ENCODE measurements around the gene ATG4D. TPM values are rescaled to one million over a fixed set of nuclear protein-coding genes. Genes with fewer than 3 reads are reported as not detected.
"Not testable (repeated sequence)": the region's sequence is repeated elsewhere in the genome, so short reads cannot be mapped to it uniquely, and the experiment has no call there.

The ATG4D gene
- total RNA-seq, 1 donor from 2014 or later, result 30.3 TPM

DNA sequence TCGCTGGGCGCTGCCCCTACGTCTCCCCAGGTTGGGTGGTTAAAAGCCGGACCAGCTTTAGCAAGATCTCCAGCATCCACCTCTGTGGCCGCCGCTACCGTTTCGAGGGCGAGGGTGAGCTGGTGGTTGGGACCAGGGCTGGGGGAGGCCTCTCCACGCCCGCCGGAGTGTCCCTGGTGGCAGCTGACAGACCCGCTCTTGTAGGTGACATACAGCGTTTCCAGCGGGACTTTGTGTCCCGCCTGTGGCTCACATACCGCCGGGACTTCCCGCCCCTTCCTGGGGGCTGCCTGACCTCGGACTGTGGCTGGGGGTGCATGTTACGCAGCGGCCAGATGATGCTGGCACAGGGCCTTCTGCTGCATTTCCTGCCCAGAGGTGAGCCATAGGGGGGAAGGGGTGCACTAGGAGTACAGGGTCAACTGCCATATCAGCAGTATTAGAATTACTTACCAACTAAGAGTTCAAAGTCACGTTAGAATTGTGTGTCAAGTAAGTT is 1.1 kb downstream of the ATG4D start:
- no peak for TF ChIP-seq CTCF (IDR thresholded peaks at IDR 0.05; ENCODE audit: insufficient read depth, low read length, severe bottlenecking)
- DNase-seq (ENCODE audit: low read depth), result no peak
- Histone ChIP-seq H3K27me3 (ENCODE audit: control insufficient read depth, insufficient read depth, low read length) (no peaks in the 10 kb centered on the region), H3K36me3 (ENCODE audit: control insufficient read depth, insufficient read depth, low read length) (peaks cover 21% of the 10 kb centered on the region), H3K4me3 (ENCODE audit: low read depth, low read length) (peak overlapping the region; percentile 48)
- no peak for FAIRE-seq

- TF ChIP-seq CTCF (IDR thresholded peaks at IDR 0.05; ENCODE audit: insufficient read depth, low read length, severe bottlenecking), result no peak
- DNase-seq (ENCODE audit: low read depth) (no peak), FAIRE-seq (no peak)
- H3K27me3 ChIP-seq (ENCODE audit: control insufficient read depth, insufficient read depth, low read length), result no peaks in the 10 kb centered on the region
- H3K36me3 ChIP-seq (ENCODE audit: control insufficient read depth, insufficient read depth, low read length), result peaks cover 25% of the 10 kb centered on the region
- no peak overlapping the region for H3K4me3 ChIP-seq (ENCODE audit: low read depth, low read length)
Measured at GRCh38 chr19:10546817-10547216, 3.1 kb downstream of the ATG4D start.

- no peaks in the 10 kb centered on the region for H3K27me3 ChIP-seq (ENCODE audit: control insufficient read depth, insufficient read depth, low read length)
- no peak for FAIRE-seq
- no peak for DNase-seq (ENCODE audit: low read depth)
- no peak overlapping the region for H3K4me3 ChIP-seq (ENCODE audit: low read depth, low read length)
- no peak for TF ChIP-seq CTCF (IDR thresholded peaks at IDR 0.05; ENCODE audit: insufficient read depth, low read length, severe bottlenecking)
- H3K36me3 ChIP-seq (ENCODE audit: control insufficient read depth, insufficient read depth, low read length), result peaks cover 34% of the 10 kb centered on the region
Measured at GRCh38 chr19:10548746-10549276, 5.1 kb downstream of the ATG4D start.

DNA sequence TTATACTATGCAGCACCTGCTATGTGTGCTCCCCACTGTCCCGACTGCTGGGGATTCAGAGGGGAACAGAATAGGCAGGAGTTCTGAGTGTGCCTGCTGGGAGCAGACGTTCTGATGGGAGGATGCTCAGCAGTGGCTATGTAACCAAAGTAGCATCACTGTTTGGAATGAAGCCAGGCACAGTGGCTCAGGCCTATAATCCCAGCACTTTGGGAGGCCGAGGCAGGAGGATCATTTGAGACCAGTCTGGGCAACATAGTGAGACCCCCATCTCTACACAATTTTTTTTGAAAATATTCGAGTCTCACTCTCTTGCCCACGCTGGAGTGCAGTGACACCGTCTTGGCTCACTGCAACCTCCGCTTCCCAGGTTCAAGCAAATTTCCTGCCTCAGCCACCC is 6.0 kb downstream of the ATG4D start:
- FAIRE-seq, result no peak
- no peaks in the 10 kb centered on the region for H3K27me3 ChIP-seq (ENCODE audit: control insufficient read depth, insufficient read depth, low read length)

DNA sequence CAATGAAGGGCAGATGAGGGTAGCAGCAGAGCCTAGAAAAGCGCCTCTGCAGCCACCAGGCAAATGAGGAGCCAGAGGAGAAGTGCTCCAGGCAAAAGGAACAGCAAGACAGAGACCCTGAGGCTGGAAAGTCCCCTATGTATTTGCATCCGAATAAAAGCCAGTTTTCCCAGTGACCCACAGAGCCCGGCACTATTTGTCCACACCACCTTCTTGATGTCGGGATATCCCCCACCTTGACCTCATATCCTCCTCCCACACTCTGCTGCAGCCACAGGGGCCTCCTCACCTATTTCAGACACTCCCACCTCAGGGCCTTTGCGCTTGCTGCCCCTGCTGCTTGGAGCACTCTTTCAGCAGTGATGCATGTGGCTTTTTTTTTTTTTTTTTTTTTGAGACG is 6.6 kb downstream of the ATG4D start:
- FAIRE-seq, result no peak
- no peak for TF ChIP-seq CTCF (IDR thresholded peaks at IDR 0.05; ENCODE audit: insufficient read depth, low read length, severe bottlenecking)
- Histone ChIP-seq H3K36me3 (ENCODE audit: control insufficient read depth, insufficient read depth, low read length) (peaks cover 32% of the 10 kb centered on the region), H3K27me3 (ENCODE audit: control insufficient read depth, insufficient read depth, low read length) (no peaks in the 10 kb centered on the region), H3K4me3 (ENCODE audit: low read depth, low read length) (no peak overlapping the region)
- DNase-seq (ENCODE audit: low read depth), result no peak

More for the DNA sequence above, 6.0 kb downstream of the ATG4D start:
- no peak for DNase-seq (ENCODE audit: low read depth)
- peaks cover 33% of the 10 kb centered on the region for H3K36me3 ChIP-seq (ENCODE audit: control insufficient read depth, insufficient read depth, low read length)
- H3K4me3 ChIP-seq (ENCODE audit: low read depth, low read length), result no peak overlapping the region
- no peak for TF ChIP-seq CTCF (IDR thresholded peaks at IDR 0.05; ENCODE audit: insufficient read depth, low read length, severe bottlenecking)

DNA sequence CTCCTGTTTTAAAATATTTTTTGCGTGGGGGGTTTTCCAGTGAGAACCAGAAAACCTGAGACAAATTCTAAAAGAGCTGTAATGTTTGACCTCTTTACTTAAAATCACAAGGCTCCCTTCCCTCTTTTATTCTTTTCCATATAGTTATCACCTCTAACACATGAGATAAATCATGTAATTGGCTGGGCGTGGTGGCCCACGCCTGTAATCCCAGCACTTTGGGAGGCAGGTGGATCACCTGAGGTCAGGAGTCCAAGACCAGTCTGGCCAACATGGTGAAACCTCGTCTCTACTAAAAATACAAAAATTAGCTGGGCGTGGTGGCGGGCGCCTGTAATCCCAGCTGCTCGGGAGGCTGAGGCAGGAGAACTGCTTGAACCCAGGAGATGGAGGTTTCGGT is 7.3 kb downstream of the ATG4D start:
- not testable (repeated sequence) for H3K4me3 ChIP-seq (ENCODE audit: low read depth, low read length); DNase-seq (ENCODE audit: low read depth); FAIRE-seq; H3K27me3 ChIP-seq (ENCODE audit: control insufficient read depth, insufficient read depth, low read length)
- H3K36me3 ChIP-seq (ENCODE audit: control insufficient read depth, insufficient read depth, low read length), result peaks cover 30% of the 10 kb centered on the region
